ENCODE measurements around the gene SLC22A5.
A peak's percentile ranks its signal among the peaks of the same experiment; 100 is the strongest.

The SLC22A5 gene

DNA sequence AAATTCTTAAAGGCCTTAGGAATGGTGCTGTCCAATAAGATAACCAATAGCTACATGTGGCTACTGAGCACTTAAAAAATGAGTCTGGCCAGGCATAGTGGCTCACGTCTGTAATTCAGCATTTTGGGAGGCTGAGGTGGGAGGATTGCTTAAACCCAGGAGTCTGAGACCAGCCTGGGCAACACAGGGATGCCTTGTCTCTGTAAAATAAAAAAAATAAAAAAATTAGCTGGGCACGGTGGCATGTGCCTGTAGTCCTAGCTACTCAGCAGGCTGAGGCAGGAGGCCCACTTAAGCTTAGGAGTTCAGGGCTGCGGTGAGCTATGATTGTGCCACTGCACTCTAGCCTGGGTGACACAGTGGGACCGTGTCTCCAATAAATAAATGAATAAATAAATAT, 1.3 kb upstream of the SLC22A5 start:
- no peak for DNase-seq

DNA sequence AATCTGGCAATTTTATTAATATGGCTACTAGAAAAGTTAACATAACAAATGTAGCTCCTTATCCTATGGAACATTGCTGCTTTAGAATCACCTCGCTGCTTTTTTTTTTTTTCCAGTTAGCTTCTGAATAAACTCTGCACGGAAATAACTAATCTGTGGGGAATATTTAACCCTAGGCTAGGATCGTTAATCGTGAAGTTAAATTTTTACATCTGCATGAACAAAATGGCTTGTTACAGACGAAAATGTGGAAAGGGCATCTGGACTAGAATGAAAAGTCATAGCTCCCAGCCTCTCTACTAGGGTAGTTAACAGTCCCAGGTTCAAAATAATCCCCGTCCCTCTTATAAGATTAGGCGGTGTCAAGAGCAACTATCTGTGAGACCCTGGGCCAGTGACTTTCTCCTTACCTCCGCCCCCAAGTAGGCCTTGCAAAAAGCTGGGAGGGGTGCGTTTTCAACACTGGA, 470 bp upstream of the SLC22A5 start:
- DNase-seq, result no peak

GRCh38 chr5:132370181-132370970, 866 bp downstream of the SLC22A5 start:
- no peak for DNase-seq

GRCh38 chr5:132370971-132371602, 1.6 kb downstream of the SLC22A5 start:
- DNase-seq, result no peak

GRCh38 chr5:132371603-132371994, 2.1 kb downstream of the SLC22A5 start:
- no peak for DNase-seq

DNA sequence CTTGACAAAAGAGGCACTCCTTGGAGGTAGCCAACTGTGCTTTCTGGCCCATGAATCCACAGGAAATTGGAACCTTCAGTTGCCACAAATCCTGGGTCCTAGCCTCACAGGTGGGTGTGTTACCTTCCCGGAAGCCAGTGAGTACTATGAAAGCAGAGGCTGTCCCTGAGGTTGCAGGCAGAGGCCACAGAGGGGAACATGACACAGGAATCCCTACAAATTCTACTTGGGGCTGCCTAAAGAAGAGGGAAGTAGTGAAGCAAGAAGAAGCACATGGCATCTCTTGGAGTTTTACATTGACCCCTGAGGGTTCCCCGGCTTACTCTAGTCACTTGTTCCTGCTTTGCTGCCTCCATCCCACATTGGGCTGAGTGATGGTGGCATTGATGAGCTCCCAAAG, 2.6 kb downstream of the SLC22A5 start:
- DNase-seq, result no peak

DNA sequence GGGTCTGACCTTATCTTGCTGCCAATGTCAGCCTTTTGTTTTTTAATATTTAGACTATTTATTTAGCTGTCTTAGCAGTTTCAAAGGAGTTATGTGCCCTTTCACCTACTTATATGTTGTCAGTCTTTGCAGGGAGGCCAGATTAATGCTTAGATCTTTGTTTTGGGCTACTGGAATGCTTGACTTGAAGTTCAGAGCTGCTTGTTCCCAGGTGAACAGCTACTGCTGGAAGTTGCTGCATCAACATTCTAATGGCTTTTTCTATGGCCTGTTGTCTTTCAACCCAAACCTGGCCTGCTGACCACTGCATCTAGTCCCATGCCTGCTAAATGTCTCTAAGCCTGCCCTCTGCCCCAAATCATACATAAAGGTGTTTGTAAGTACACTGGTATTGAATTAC, 3.0 kb downstream of the SLC22A5 start:
- no peak for DNase-seq

DNA sequence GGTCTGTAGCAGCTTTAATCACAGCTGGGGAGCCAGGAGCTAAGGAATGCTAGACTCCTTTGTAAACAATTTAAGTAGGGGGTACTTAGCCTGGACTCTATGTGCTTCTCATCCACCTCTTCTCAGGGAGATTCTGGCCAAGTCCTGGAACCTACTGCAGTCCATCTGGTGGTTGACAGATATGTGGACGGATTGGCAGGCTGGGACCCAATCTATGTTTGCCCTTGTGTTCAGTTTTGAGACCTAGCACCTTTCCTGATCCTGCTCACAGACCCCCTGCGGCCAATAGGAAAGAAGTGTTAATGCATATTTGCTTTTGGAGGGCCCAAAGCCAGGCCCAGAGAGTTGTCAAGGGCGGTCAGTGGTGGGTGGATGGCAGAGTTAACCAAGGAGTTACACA, 6.4 kb downstream of the SLC22A5 start:
- no peak for DNase-seq

DNA sequence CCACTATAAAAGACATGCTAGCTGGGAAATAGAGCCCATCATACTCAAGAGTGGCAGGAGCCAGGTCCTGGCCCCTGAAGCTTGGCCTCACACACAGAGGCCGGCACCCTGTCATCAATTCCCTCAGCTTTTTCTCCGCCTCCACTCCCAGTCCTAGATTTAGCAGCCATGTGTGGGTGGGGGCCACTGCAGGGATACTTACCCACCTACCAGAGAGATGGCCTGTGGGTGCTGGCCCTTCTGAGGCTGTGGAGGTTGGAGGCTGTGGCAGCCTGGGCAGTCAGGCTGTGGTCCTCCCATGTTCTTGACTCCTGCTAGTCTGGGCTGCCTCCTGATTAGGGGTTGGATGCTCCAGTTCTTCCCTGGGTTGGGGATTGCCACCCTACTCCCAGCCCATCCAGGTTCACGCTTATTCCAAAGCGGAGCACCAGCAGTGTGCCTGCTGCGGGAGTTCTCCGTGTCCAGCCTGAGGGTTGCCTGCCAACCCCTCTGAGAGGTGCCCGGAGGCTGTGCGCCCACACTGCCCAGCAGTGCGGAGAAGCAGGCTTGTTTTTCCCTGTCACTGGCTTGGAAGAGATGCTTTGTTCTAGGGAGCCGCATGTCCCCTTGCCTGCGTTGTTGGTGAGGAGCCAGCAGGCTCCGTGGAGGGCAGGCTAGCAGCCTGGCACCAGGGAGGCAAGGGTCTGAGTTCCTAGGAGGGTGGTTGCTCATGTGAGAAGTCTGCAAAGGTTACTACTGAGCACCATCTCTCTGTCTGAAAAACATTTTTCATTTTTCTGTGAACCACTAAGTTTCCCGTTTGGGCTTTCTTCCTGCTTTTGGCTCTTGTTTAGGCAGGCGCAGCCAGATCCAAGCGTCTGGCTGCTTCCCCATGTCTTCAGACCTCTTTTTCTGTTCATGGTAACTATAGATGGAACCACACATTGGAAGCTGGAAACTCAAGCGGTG, 7.5 kb downstream of the SLC22A5 start:
- no peak for DNase-seq

GRCh38 chr5:132377738-132378137, 8.2 kb downstream of the SLC22A5 start:
- no peak for DNase-seq

DNA sequence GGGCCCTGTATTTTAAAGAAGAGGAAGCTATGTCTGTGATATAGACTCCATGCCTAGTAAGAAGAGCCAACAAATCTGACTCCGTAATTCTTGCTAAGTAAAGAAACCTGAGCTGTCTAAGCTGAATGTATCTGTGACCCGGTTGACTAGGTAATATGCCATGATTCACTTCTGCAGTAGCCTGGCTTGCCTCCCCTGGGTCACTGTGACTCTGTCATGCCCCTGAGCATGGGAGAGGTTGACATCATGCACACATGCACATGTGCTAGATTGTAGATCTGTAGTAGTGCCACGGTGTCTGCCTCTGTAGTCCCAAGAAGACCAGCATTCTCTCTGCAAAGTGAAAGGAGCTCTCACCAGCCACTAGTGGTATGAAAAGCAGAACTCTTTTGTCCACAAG, 9.1 kb downstream of the SLC22A5 start:
- DNase-seq, result no peak

GRCh38 chr5:132380047-132380446, 10.5 kb downstream of the SLC22A5 start:
- DNase-seq, result no peak

DNA sequence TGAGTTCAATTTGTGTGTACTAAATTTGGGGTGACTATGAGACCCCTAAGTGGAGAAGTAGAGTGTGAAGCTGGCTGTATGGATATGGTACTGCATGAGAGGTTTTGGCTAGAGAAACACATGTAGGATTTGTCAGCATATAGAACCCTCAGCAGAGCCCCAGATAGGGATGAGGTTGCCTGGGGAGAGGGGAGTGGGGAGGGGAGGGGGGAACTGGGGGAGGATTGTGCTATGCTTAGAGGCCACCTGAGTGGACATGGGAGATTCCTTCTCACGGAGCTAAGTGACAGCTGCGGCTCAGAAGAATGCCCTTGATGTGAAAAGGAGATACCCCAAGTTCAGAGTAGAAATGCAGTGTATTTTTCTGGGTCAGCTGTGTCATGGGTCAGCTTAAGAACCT, 11.2 kb downstream of the SLC22A5 start:
- DNase-seq, result no peak

GRCh38 chr5:132381614-132382013, 12.1 kb downstream of the SLC22A5 start:
- DNase-seq, result no peak

GRCh38 chr5:132383261-132383660, 13.8 kb downstream of the SLC22A5 start:
- DNase-seq, result no peak

GRCh38 chr5:132383984-132384383, 14.5 kb downstream of the SLC22A5 start:
- DNase-seq, result no peak

- no peak for DNase-seq
These were observed 15.1 kb downstream of the SLC22A5 start for GRCh38 chr5:132384506-132385050.

DNA sequence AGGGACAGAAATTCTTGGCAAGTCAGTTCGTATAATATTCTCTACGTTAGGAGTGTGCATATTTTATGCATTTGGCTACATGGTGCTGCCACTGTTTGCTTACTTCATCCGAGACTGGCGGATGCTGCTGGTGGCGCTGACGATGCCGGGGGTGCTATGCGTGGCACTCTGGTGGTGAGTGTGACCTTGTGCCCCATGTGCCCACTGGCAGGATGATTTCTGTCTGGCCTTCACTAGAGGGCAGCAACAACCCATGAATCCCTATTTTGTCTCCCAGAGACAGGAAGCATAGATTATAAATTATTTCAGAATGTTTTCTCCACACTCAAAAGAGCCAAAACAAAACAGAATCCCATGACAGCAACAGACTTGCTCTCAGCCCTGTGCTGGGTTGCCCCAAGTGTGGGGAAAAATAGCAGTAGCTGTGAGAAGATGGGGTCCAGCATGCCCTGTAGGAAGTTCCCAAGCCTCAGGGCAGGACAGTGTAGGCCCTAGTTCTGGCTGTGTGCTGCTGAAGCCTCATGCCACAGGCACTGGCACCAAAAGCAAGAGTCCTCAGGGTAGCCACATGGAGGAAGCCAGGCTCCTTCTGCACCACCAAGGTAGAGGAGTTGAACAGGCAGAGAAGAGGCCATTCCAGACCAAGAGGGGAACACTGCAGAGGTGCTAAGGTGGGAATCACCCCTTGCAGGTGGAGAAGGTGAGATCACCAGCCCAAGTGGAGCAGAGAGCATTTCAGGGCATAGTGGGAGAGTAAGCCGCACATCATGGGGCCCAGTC, 16.0 kb downstream of the SLC22A5 start:
- peak; percentile 17 for DNase-seq

GRCh38 chr5:132386644-132387286, 17.3 kb downstream of the SLC22A5 start:
- peak; percentile 44 for DNase-seq

GRCh38 chr5:132387640-132388117, 18.2 kb downstream of the SLC22A5 start:
- no peak for DNase-seq

- DNase-seq, result no peak
These were observed 18.9 kb downstream of the SLC22A5 start for GRCh38 chr5:132388244-132389050.

Measured in NCI-H1694 (cell line).